Thymus (tissue), 11 donors: Measurements from ENCODE around the gene GAMT. TPM values are rescaled to one million over a fixed set of nuclear protein-coding genes. Genes with fewer than 3 reads are reported as not detected.

ENCODE experiments used
- DNase-seq, 9 donors: peaks; one replicate each; pipeline ENCODE4 v3.0.0-alpha.2; 2013; ENCODE audit warnings: low spot score in 9 of 9, low read depth in 6 of 9, missing footprints in 1 of 9
- H3K27ac ChIP-seq, 2 donors: one replicate each; pipeline ENCODE4 v1.5.1; 2013; ENCODE audit warnings: control low read depth in 1 of 2, low read depth in 1 of 2, low read length in 1 of 2, mild to moderate bottlenecking in 1 of 2, moderate library complexity in 1 of 2
- H3K27me3 ChIP-seq, 2 donors: one replicate each; pipeline ENCODE4 v1.5.1; 2013; ENCODE audit warnings: low read length in 1 of 2; ENCODE audit not compliant: control insufficient read depth in 2 of 2, insufficient read depth in 1 of 2
- H3K36me3 ChIP-seq, 2 donors: one replicate each; pipeline ENCODE4 v1.5.1; 2013; ENCODE audit warnings: low read length in 1 of 2, mild to moderate bottlenecking in 1 of 2, moderate library complexity in 1 of 2; ENCODE audit not compliant: control insufficient read depth in 2 of 2, insufficient read depth in 2 of 2
- H3K4me1 ChIP-seq, 2 donors: one replicate each; pipeline ENCODE4 v1.5.1; 2013; ENCODE audit warnings: low read length in 2 of 2; ENCODE audit not compliant: control insufficient read depth in 2 of 2, insufficient read depth in 2 of 2
- H3K4me3 ChIP-seq, 2 donors: one replicate each; pipeline ENCODE4 v1.5.1; 2013; ENCODE audit warnings: low read length in 2 of 2, control low read depth in 1 of 2, mild to moderate bottlenecking in 1 of 2
- H3K9me3 ChIP-seq, 2 donors: one replicate each; pipeline ENCODE4 v1.5.1; 2013; ENCODE audit warnings: low read length in 1 of 2, mild to moderate bottlenecking in 1 of 2; ENCODE audit not compliant: control insufficient read depth in 2 of 2, insufficient read depth in 1 of 2
- WGBS: extraction: QIAGEN DNeasy Blood & Tissue Kit; methylation state at CpG from one replicate; pipeline ENCODE4 v1.1.7; 2013; 5-methylcytosine and 5-hydroxymethylcytosine counted together
- polyA plus RNA-seq: library from polyadenylated mRNA; stranded (reverse); fragments of 200-250 nt; gene quantifications from one replicate; pipeline ENCODE4 v1.2.3, GENCODE V29; 2013
- total RNA-seq: library from RNA; stranded (reverse); fragments of 120-200 nt; gene quantifications from one replicate; pipeline ENCODE4 v1.2.4, GENCODE V29; 2013
- donor health status: healthy.

GAMT gene
- total and polyA plus RNA-seq, 2 donors = 19.1 to 27.7 TPM

DNA sequence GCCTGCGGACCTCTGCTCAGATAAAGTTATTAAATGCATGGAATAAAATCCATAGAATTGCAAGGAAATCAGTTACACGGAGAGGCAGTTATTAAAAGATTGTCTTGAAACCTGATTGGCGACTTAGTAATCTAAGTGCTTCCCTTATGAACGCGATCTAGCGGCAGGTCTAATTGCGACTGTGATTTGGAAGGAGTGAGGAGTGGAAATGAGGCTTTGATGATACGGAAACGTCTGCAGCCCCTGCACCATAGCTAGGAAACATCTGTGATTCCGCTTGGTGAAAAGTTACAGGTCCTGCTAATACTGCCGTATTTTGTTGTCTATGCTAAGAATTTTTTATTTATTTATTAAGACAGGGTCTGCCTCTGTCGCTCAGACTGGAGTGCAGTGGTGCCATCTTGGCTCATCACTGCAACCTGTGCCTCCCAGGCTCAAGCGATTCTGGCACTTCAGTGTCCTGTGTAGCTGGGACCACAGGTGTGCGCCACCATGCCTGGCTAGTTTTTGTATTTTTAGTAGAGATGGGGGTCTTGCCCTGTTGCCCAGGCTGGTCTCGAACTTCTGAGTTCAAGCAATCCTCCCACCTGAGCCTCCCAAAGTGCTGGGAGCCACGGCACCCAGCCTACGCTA, 16.7 kb downstream of the GAMT start:
- WGBS = 29% methylated on average over 17 of the region's 17 CpGs
- H3K36me3 ChIP-seq = peaks cover 21 to 28% of the 10 kb centered on the region in 2 donors
- peaks cover 10 to 12% of the 10 kb centered on the region in 2 donors for H3K4me1 ChIP-seq
- H3K27me3 ChIP-seq = peaks cover 0 to 17% of the 10 kb centered on the region in 2 donors
- peak overlapping the region; percentile 87 to 92 for H3K4me3 ChIP-seq
- H3K27ac ChIP-seq = peak overlapping the region; percentile 20 to 71
- DNase-seq = peak in 1 of 9 donors; percentile 25
- peaks cover 0 to 7% of the 10 kb centered on the region in 2 donors for H3K9me3 ChIP-seq

DNA sequence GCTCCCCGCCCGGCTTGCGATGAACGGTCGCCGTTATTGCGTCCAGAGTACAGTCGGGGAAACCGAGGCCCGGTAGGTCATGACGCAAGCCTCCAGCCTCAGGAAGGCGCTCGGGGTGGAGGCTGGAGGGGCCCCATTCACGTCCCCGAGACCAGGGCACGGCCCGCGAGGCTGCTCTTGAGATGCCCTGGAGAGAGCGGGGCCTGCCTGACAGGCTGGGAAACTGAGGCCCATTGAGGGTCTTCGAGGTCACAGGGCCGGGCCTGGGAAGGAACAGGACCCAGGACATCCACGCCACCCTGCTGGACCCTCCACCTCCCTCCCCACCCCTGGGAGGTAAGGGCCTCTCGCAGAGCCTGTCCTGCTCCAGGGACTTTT, 17.3 kb downstream of the GAMT start:
- WGBS = 2% methylated on average over 23 of the region's 23 CpGs
- Histone ChIP-seq H3K4me3 (peak overlapping the region; percentile 87 to 92), H3K9me3 (peaks cover 0 to 7% of the 10 kb centered on the region in 2 donors), H3K36me3 (peaks cover 16 to 22% of the 10 kb centered on the region in 2 donors), H3K27ac (peak overlapping the region; percentile 71 to 97), H3K4me1 (peaks cover 10 to 12% of the 10 kb centered on the region in 2 donors), H3K27me3 (peaks cover 0 to 17% of the 10 kb centered on the region in 2 donors)
- DNase-seq = no peak

DNA sequence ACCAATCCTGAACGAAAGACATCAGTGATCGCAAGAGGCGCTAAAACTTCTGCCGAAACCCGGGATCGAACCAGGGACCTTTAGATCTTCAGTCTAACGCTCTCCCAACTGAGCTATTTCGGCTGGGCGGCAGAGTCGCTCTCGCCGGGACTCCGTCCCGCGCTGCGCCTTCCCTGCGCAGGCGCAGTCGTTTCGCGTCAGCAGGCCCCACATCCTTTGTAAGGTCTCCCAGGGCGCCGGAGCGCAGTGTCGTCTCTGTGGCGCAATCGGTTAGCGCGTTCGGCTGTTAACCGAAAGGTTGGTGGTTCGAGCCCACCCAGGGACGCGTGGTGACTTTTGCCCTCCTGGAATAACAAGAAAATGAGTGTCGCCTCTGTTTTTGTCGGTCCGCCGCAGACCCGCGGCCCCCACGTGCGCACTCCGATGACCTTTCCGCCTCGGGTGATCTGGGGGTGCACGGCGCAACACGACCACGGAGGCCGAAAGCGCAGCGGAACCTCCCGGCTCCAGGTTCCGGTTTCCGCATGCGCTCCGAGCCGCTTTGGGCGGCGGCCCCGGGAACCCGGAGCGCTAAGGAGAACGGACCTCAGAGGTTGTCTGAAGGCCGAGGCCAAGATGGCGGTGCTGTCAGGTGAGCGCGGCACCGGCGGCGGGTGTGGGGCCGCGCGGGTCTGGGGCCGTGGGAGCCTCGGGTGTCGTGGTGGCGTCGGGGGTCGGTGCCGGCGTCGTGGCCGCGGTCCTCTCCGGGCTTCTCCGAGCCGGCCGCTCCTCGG, 17.8 kb downstream of the GAMT start, which contains the start of gene NDUFS7:
TSS of gene NDUFS7 (plus strand) at position 596 of the 773 bp plus-strand sequence. CDS start at position 616, 20 bp downstream.
- Histone ChIP-seq H3K4me1 (peaks cover 10 to 12% of the 10 kb centered on the region in 2 donors), H3K27me3 (peaks cover 0 to 17% of the 10 kb centered on the region in 2 donors), H3K36me3 (peaks cover 10 to 17% of the 10 kb centered on the region in 2 donors), H3K9me3 (peaks cover 0 to 7% of the 10 kb centered on the region in 2 donors), H3K27ac (peak within 1 kb of the TSS; percentile 96 to 97), H3K4me3 (peak within 1 kb of the TSS; percentile 87 to 92)
- DNase-seq = peak; percentile 81 to 97 (median 88)
- under 1% methylated on average over 90 of the region's 90 CpGs for WGBS

DNA sequence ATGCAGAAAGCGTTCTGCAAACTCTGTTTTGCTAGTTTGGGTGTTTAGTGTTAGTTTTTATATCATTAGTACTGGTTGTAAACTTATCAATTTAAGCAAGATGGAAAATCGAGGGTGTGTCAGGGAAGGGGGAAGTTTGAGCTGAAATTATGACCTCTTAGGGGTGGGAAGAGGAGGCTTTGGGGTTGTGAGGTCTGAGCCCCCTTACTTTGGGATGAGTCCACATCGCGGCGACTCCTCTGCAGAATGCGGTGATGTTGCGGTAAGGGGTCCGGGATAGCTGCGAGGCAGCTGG, 18.4 kb downstream of the GAMT start:
- Histone ChIP-seq H3K36me3 (peaks cover 6 to 12% of the 10 kb centered on the region in 2 donors), H3K27ac (no peak overlapping the region), H3K27me3 (peaks cover 0 to 17% of the 10 kb centered on the region in 2 donors), H3K4me1 (peaks cover 10 to 12% of the 10 kb centered on the region in 2 donors), H3K9me3 (peaks cover 0 to 4% of the 10 kb centered on the region in 2 donors), H3K4me3 (peak overlapping the region; percentile 14 to 87)
- DNase-seq = no peak
- WGBS = 16% methylated on average over 9 of the region's 9 CpGs

DNA sequence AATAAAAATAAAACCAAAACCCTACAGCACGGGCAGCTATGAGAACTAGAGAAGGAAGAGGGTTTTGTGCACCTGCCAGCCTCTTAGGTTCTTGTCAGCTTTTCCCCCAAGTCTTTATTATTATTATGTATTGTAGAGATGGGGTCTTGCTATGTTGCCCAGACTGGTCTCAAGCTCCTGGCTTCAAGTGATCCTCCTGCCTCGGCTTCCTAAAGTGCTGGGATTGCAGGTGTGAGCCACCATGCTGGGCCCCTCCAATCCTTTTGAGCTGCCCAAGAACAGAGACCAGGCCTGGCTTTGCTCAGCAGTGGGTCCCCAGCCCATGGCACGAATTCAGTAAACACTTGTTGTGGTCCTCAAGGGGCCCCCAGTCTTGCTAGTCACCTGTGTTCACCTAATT, 19.1 kb downstream of the GAMT start:
- Histone ChIP-seq H3K36me3 (peaks cover 9 to 19% of the 10 kb centered on the region in 2 donors), H3K27ac (no peak overlapping the region), H3K4me3 (no peak overlapping the region), H3K4me1 (peaks cover 10 to 12% of the 10 kb centered on the region in 2 donors), H3K9me3 (peaks cover 0 to 4% of the 10 kb centered on the region in 2 donors), H3K27me3 (peaks cover 0 to 17% of the 10 kb centered on the region in 2 donors)
- no peak for DNase-seq
- 90% methylated on average over 3 of the region's 3 CpGs for WGBS

DNA sequence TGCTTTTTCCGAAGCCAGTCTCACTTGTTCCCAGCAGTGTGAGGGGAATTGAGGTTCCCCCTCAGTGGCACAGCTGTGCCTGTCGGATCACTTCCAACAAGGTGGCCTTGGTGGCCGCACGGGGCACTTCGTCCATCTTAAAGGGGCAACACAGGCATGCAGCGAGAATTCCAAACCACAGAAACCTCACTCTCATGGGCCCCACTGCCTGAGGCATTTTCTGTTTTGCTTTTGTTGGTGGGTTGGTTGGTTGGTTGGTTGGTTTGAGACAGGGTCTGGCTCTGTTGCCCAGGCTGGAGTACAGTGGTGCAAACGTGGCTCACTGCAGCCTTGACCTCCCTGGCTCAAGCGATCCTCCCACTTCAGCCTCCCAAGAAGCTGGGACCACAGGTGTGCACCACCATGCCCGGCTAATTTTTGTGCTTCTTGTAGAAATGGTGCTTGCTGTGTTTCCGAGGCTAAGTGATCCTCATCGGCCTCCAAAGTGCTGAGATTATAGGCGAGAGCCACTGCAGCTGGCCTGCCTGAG, 21.3 kb downstream of the GAMT start:
- H3K4me1 ChIP-seq = peaks cover 9 to 12% of the 10 kb centered on the region in 2 donors
- no peak for DNase-seq
- 87% methylated on average over 12 of the region's 12 CpGs for WGBS
- H3K27me3 ChIP-seq = peaks cover 0 to 17% of the 10 kb centered on the region in 2 donors
- H3K9me3 ChIP-seq = peaks cover 0 to 4% of the 10 kb centered on the region in 2 donors
- no peak overlapping the region for H3K4me3 ChIP-seq
- no peak overlapping the region for H3K27ac ChIP-seq
- H3K36me3 ChIP-seq = peaks cover 5 to 16% of the 10 kb centered on the region in 2 donors

DNA sequence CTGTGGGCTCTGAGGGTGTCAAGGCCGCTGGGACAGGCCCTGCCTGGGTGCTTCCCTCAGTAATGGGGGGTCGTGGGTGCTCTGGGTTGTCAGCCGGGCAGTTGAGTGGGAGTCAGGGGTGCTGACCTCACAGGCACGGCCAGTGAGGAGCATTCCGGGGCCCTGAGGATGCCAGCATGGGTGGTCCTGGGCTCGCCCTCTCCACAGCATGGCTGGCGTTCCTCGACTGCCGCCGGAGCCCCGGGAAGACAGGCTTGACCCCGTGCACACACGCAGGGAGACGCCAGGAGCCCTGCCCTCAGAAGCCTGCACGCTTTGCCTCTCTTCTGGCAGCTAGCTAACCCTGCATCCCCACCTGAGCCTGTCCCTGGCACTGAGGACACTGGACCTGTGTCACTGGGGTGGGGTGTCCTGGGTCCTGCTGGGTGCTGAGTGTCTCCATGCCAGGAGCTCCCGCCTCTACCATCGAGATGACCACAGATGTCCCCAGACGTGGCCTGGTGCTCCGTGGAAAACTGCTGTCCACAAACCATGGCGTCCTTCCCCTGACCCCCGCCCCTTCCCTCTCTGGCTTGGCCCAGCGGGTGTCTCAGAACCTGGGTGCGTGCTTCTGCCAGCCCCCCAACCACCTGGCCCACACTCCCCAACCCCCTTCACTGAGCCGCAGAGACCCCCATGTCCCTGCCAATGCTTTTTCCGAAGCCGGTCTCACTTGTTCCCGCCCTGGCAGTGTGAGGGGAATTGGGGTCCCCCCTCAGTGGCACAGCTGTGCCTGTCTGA, 22.0 kb downstream of the GAMT start:
- H3K27ac ChIP-seq = no peak overlapping the region
- peaks cover 2 to 6% of the 10 kb centered on the region in 2 donors for H3K4me1 ChIP-seq
- H3K4me3 ChIP-seq = no peak overlapping the region
- peaks cover 8 to 18% of the 10 kb centered on the region in 2 donors for H3K36me3 ChIP-seq
- H3K27me3 ChIP-seq = peaks cover 0 to 17% of the 10 kb centered on the region in 2 donors
- no peak for DNase-seq
- peaks cover 0 to 4% of the 10 kb centered on the region in 2 donors for H3K9me3 ChIP-seq
- 92% methylated on average over 27 of the region's 27 CpGs for WGBS

DNA sequence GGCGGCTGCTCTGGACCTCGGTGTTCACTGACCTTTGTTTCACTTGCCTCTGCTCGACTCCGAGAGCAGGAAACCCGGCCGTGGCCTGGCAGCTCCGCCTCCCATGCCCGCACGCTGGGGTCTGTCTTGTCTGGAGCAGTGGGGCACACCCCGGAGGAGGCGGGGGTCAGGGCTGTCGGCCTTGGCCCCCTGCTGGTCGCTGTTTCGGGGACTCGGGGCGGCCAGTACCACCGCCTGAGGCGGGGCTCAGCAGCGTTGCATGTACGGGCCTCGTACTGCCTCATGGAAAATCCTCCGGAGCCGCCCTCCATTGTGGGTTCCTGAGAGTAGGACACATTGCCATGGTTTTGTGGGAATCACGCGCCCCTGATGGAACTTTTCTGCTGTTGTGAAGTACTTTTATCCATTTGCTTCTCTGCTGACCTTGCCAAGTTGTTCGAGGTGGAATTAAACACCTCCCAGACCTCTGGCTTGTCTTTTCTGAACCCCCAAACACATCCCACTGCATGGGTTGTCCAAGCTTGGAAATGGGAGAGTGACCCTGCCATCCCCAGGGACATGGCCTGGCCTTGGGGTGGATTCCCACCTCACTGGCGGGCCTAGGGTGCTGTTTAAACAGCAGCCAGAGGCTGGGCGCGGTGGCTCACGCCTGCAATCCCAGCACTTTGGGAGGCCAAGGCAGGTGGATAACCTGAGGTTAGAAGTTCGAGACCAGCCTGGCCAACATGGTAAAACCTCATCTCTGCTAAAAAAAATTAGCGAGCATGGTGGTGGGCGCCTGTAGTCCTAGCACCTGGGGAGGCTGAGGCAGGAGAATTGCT, 23.2 kb downstream of the GAMT start:
- DNase-seq = no peak
- Histone ChIP-seq H3K4me3 (no peak overlapping the region), H3K27me3 (peaks cover 0 to 17% of the 10 kb centered on the region in 2 donors), H3K36me3 (peaks cover 18 to 28% of the 10 kb centered on the region in 2 donors), H3K4me1 (peaks cover 0 to 3% of the 10 kb centered on the region in 2 donors), H3K9me3 (no peaks in the 10 kb centered on the region), H3K27ac (no peak overlapping the region)
- 97% methylated on average over 33 of the region's 33 CpGs for WGBS
